A673 (cell line): Measurements from ENCODE around the gene CDK12.
"Not testable (repeated sequence)": the region's sequence is repeated elsewhere in the genome, so short reads cannot be mapped to it uniquely, and the experiment has no call there.

Experiments
- CTCF ChIP-seq: fragments of 300-800, 200-600 bp; sonication (generic); conservative IDR thresholded peaks from 2 replicates; pipeline ENCODE4 v1.5.1; 2017; ENCODE audit warnings: low read depth, mild to moderate bottlenecking, antibody characterized with exemption, low read length, moderate library complexity, mixed read lengths
- EZH2 ChIP-seq: fragments of 200-600 bp; sonication (generic); IDR thresholded peaks from 2 replicates; pipeline ENCODE4 v1.6.1; 2017; ENCODE audit warnings: borderline replicate concordance, low read depth, mild to moderate bottlenecking, mixed read lengths, antibody characterized with exemption, low read length; ENCODE audit not compliant: poor library complexity, severe bottlenecking

DNA sequence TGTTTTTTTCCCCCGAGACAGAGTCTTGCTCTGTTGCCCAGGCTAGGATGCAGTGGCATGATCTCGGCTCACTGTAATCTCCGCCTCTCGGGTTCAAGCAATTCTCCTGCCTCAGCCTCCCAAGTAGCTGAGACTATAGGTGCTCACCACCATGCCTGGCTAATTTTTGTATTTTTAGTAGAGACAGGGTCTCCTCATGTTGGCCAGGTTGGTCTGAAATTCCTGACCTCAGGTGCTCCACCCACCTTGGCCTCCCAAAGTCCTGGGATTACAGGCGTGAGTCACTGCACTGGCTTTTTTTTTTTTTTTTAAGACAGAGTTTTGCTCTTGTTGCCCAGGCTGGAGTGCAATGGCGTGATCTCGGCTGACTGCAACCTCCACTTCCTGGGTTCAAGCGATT, 18.3 kb downstream of the CDK12 start:
- TF ChIP-seq CTCF, EZH2: not testable (repeated sequence)
